KMS-11 (cell line): ENCODE data around the gene LUC7L.
"Not testable (repeated sequence)": the region's sequence is repeated elsewhere in the genome, so short reads cannot be mapped to it uniquely, and the experiment has no call there.

ENCODE experiments used
- H2AFZ ChIP-seq: fragments of 200-600 bp; sonication (generic); 2 replicates; pipeline ENCODE4 v1.6.1; 2016; ENCODE audit warnings: antibody characterized with exemption, mixed run types, low read depth
- H3K27ac ChIP-seq: fragments of 200-600 bp; sonication (generic); 2 replicates; pipeline ENCODE4 v1.6.1; 2016; ENCODE audit warnings: mild to moderate bottlenecking, mixed run types
- H3K27me3 ChIP-seq: fragments of 200-600 bp; sonication (generic); 2 replicates; pipeline ENCODE4 v1.6.1; 2017; ENCODE audit warnings: mild to moderate bottlenecking, low read depth, mixed run types, moderate library complexity; ENCODE audit not compliant: insufficient read depth
- H3K36me3 ChIP-seq: fragments of 200-600 bp; sonication (generic); 2 replicates; pipeline ENCODE4 v1.6.1; 2017; ENCODE audit warnings: mild to moderate bottlenecking, mixed run types; ENCODE audit not compliant: insufficient read depth
- H3K4me1 ChIP-seq: fragments of 200-600 bp; sonication (generic); 2 replicates; pipeline ENCODE4 v1.6.1; 2016; ENCODE audit warnings: mild to moderate bottlenecking, low read depth, mixed run types; ENCODE audit not compliant: poor library complexity, severe bottlenecking
- H3K4me2 ChIP-seq: fragments of 200-600 bp; sonication (generic); 2 replicates; pipeline ENCODE4 v1.7.0; 2016; ENCODE audit warnings: mild to moderate bottlenecking, mixed run types
- H3K4me3 ChIP-seq: fragments of 200-600 bp; sonication (generic); IDR thresholded peaks from 2 replicates; pipeline ENCODE4 v1.6.1; 2017; ENCODE audit warnings: low read depth, low read length, mixed read lengths; ENCODE audit not compliant: insufficient read depth
- H3K79me2 ChIP-seq: fragments of 200-600 bp; sonication (generic); 2 replicates; pipeline ENCODE4 v1.6.1; 2016; ENCODE audit warnings: low read depth, mixed run types; ENCODE audit not compliant: insufficient read depth
- H3K9ac ChIP-seq: fragments of 200-600 bp; sonication (generic); 2 replicates; pipeline ENCODE4 v1.6.1; 2016; ENCODE audit warnings: mild to moderate bottlenecking, mixed run types
- H4K20me1 ChIP-seq: fragments of 200-600 bp; sonication (generic); 2 replicates; pipeline ENCODE4 v1.6.1; 2016; ENCODE audit warnings: mild to moderate bottlenecking, mixed run types; ENCODE audit not compliant: insufficient read depth
- TF ChIP-seq, protein P1 (sequence below): fragments of 200-600 bp; sonication (generic); conservative IDR thresholded peaks from 2 replicates; pipeline ENCODE4 v1.6.1; 2017; ENCODE audit warnings: low read depth, mild to moderate bottlenecking, antibody characterized with exemption, low read length, moderate library complexity, mixed read lengths

The LUC7L gene

DNA sequence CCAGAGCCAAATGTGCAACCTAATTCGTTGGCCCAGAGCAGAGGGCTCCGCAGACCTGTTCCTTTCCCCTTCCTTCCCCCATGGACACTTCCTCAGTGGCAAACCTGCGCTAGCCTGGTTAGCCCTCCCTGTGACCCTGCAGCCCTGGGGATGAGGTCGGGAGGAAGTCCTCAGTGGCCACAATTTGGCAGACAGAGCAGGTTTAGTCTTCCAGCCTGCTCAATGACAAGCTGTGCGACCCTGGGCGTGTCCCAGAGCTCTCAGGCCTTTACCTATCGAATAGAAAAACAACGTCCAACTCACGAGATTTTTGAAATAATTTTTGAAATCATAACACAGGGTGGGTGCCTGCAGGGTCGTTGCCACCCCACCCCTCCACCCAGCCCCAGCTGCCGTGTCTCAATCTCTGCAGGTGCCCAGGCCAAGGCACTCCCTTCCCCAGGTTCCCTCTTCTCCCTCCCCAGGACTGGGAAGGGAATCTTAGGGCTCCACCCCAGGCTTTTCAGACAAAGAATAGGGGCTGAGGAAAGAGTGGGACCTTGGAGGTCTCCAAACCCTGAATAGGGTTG, 62.0 kb downstream of the LUC7L start:
- no peak overlapping the region for H2AFZ ChIP-seq
- no peaks in the 10 kb centered on the region for H4K20me1 ChIP-seq
- no peak overlapping the region for H3K27ac ChIP-seq
- H3K4me2 ChIP-seq, result no peak overlapping the region
- TF ChIP-seq, protein P1, sequence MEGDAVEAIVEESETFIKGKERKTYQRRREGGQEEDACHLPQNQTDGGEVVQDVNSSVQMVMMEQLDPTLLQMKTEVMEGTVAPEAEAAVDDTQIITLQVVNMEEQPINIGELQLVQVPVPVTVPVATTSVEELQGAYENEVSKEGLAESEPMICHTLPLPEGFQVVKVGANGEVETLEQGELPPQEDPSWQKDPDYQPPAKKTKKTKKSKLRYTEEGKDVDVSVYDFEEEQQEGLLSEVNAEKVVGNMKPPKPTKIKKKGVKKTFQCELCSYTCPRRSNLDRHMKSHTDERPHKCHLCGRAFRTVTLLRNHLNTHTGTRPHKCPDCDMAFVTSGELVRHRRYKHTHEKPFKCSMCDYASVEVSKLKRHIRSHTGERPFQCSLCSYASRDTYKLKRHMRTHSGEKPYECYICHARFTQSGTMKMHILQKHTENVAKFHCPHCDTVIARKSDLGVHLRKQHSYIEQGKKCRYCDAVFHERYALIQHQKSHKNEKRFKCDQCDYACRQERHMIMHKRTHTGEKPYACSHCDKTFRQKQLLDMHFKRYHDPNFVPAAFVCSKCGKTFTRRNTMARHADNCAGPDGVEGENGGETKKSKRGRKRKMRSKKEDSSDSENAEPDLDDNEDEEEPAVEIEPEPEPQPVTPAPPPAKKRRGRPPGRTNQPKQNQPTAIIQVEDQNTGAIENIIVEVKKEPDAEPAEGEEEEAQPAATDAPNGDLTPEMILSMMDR, result no peak
- peaks cover 63% of the 10 kb centered on the region for H3K27me3 ChIP-seq
- H3K36me3 ChIP-seq, result no peaks in the 10 kb centered on the region
- H3K79me2 ChIP-seq, result no peaks in the 10 kb centered on the region
- no peak overlapping the region for H3K9ac ChIP-seq
- H3K4me1 ChIP-seq, result no peaks in the 10 kb centered on the region
- no peak overlapping the region for H3K4me3 ChIP-seq

- TF ChIP-seq, protein P1, result no peak
- H3K4me2 ChIP-seq, result no peak overlapping the region
- peaks cover 67% of the 10 kb centered on the region for H3K27me3 ChIP-seq
Measured at GRCh38 chr16:166375-167121, 62.7 kb downstream of the LUC7L start.

GRCh38 chr16:165539-166374, 63.5 kb downstream of the LUC7L start, which contains the start of gene HBM:
TSS of gene HBM (plus strand) at chr16:165978. CDS start at chr16:165998, 20 bp downstream.
- peaks cover 67% of the 10 kb centered on the region for H3K27me3 ChIP-seq
- H3K4me3 ChIP-seq, result no peak within 1 kb of the TSS
- H2AFZ ChIP-seq, result no peak within 1 kb of the TSS
- H3K4me1 ChIP-seq, result no peaks in the 10 kb centered on the region
- H3K36me3 ChIP-seq, result no peaks in the 10 kb centered on the region
- H3K79me2 ChIP-seq, result no peaks in the 10 kb centered on the region
- TF ChIP-seq, protein P1, result no peak
- H4K20me1 ChIP-seq, result no peaks in the 10 kb centered on the region
- no peak within 1 kb of the TSS for H3K4me2 ChIP-seq
- no peak within 1 kb of the TSS for H3K9ac ChIP-seq
- H3K27ac ChIP-seq, result no peak within 1 kb of the TSS

More at GRCh38 chr16:166375-167121, 62.7 kb downstream of the LUC7L start:
- no peak overlapping the region for H3K27ac ChIP-seq
- no peak overlapping the region for H2AFZ ChIP-seq
- no peak overlapping the region for H3K4me3 ChIP-seq
- H3K36me3 ChIP-seq, result no peaks in the 10 kb centered on the region
- H3K79me2 ChIP-seq, result no peaks in the 10 kb centered on the region
- no peak overlapping the region for H3K9ac ChIP-seq
- H4K20me1 ChIP-seq, result no peaks in the 10 kb centered on the region
- H3K4me1 ChIP-seq, result no peaks in the 10 kb centered on the region

DNA sequence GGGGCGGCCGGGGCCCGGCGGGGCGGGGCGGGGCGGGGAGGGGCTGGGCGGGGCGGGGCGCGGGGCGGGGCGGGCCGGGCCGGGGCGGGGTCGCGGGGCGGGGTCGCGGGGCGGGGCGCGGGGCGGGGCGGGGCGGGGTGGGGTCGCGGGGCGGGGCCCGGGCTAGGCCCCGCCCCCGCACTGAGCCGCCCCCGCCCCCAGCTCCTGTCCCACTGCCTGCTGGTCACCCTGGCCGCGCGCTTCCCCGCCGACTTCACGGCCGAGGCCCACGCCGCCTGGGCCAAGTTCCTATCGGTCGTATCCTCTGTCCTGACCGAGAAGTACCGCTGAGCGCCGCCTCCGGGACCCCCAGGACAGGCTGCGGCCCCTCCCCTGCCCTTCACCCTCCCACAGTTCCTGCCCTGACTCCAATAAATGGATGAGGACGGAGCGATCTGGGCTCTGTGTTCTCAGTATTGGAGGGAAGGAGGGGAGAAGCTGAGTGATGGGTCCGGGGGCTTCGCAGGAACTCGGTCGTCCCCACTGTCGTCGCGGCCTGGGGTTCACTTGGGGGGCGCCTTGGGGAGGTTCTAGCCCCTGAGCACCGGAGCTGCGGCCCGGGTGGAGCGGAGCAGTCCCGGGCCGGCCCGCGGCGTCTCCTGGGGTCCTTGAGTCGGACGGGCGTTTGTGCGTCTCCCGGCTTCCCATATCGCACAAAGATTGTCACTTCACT, 64.3 kb downstream of the LUC7L start:
- no peaks in the 10 kb centered on the region for H3K4me1 ChIP-seq
- H4K20me1 ChIP-seq, result no peaks in the 10 kb centered on the region
- H3K36me3 ChIP-seq, result no peaks in the 10 kb centered on the region
- H3K79me2 ChIP-seq, result no peaks in the 10 kb centered on the region
- TF ChIP-seq, protein P1, result no peak
- H3K27me3 ChIP-seq, result peaks cover 63% of the 10 kb centered on the region
- H3K27ac ChIP-seq, result no peak overlapping the region
- H2AFZ ChIP-seq, result no peak overlapping the region
- no peak overlapping the region for H3K4me3 ChIP-seq
- H3K9ac ChIP-seq, result no peak overlapping the region
- no peak overlapping the region for H3K4me2 ChIP-seq

- not testable (repeated sequence) for H3K9ac ChIP-seq, H4K20me1 ChIP-seq, H3K79me2 ChIP-seq, H3K4me1 ChIP-seq, H3K36me3 ChIP-seq, H3K4me2 ChIP-seq, H2AFZ ChIP-seq, H3K4me3 ChIP-seq, H3K27ac ChIP-seq
- peaks cover 67% of the 10 kb centered on the region for H3K27me3 ChIP-seq
Measured at GRCh38 chr16:164134-164823, 65.0 kb downstream of the LUC7L start.

DNA sequence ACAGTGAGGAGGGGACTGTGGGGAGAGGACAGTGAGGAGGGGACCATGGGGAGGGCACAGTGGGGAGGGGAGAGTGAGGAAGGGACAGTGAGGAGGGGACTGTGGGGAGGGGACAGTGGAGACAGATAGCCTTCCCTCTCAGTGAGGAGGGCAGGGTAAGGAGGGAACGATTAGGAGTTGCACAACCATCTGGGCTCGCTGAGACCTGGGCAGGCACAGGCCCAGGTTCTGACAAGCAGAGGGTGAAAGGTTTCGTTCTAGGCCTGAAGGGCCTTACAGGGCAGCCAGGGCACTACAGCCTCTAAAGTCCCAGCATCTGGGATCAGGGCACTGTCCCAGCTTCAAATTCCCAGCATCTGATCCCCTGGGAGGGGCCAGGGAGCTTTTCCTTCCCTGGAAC, 65.6 kb downstream of the LUC7L start:
- not testable (repeated sequence) for H3K36me3 ChIP-seq, H3K79me2 ChIP-seq, H2AFZ ChIP-seq, H3K4me3 ChIP-seq, H4K20me1 ChIP-seq, H3K4me1 ChIP-seq, H3K4me2 ChIP-seq, H3K9ac ChIP-seq, H3K27ac ChIP-seq
- peaks cover 67% of the 10 kb centered on the region for H3K27me3 ChIP-seq
